OCI-LY7 (cell line): ENCODE data around the gene COL13A1. TPM values are rescaled to one million over a fixed set of nuclear protein-coding genes. Genes with fewer than 3 reads are reported as not detected.

Source experiments
- BruUV-seq: library from RNA; stranded (reverse); fragments of 400-500 nt; replicated peaks from 2 replicates; lab custom pipeline; 2021; lab: Mats Ljungman, UMichigan
- CTCF ChIA-PET: fragments of 300-600 bp; sonication (Branson Sonifier 250); formaldehyde crosslinking; loops from one replicate; lab custom pipeline; 2022; ENCODE audit warnings: antibody characterized with exemption; ENCODE audit not compliant: unreplicated experiment; lab: Charles Lee
- POLR2A ChIA-PET: fragments of 300-600 bp; sonication (Branson Sonifier 250); formaldehyde crosslinking; loops from one replicate; lab custom pipeline; 2022; ENCODE audit warnings: antibody characterized with exemption; lab: Charles Lee
- DNase-seq: peaks from one replicate; pipeline ENCODE4 v3.0.0-alpha.2; 2015; ENCODE audit warnings: low spot score
- H2AFZ ChIP-seq: fragments of 200-600 bp; sonication (generic), shearing (Covaris generic); 2 replicates; pipeline ENCODE4 v1.6.1; 2014; ENCODE audit warnings: mild to moderate bottlenecking, antibody characterized with exemption, low read length, moderate library complexity
- H3K27ac ChIP-seq: fragments of 200-600 bp; sonication (generic); 2 replicates; pipeline ENCODE4 v1.5.1; 2014; ENCODE audit warnings: mixed run types, low read depth, mild to moderate bottlenecking, moderate library complexity, low read length, inconsistent platforms; ENCODE audit not compliant: poor library complexity, severe bottlenecking
- H3K36me3 ChIP-seq: fragments of 200-600 bp; sonication (generic); 2 replicates; pipeline ENCODE4 v1.6.1; 2014; ENCODE audit warnings: mild to moderate bottlenecking, antibody characterized with exemption, low read length, moderate library complexity, mixed read lengths; ENCODE audit not compliant: insufficient read depth
- H3K4me1 ChIP-seq: fragments of 200-600 bp; sonication (generic); 2 replicates; pipeline ENCODE4 v1.5.1; 2014; ENCODE audit warnings: mild to moderate bottlenecking, low read length; ENCODE audit not compliant: insufficient read depth, poor library complexity, severe bottlenecking
- H3K4me2 ChIP-seq: fragments of 200-600 bp; sonication (generic); 2 replicates; pipeline ENCODE4 v1.6.1; 2014; ENCODE audit warnings: mild to moderate bottlenecking, low read length
- H3K4me3 ChIP-seq: fragments of 200-600 bp; sonication (generic); 2 replicates; pipeline ENCODE4 v1.5.1; 2014; ENCODE audit warnings: mild to moderate bottlenecking, low read depth, low read length; ENCODE audit not compliant: poor library complexity, severe bottlenecking
- H3K79me2 ChIP-seq: fragments of 200-600 bp; sonication (generic); 2 replicates; pipeline ENCODE4 v1.6.1; 2016; ENCODE audit warnings: low read depth, mild to moderate bottlenecking, low read length, moderate library complexity, mixed read lengths; ENCODE audit not compliant: insufficient read depth
- H3K9me2 ChIP-seq: fragments of 200-600 bp; sonication (generic); 2 replicates; pipeline ENCODE4 v1.6.1; 2016; ENCODE audit warnings: mild to moderate bottlenecking, low read length, mixed read lengths; ENCODE audit not compliant: insufficient read depth
- H3K9me3 ChIP-seq: fragments of 200-600 bp; sonication (generic); 2 replicates; pipeline ENCODE4 v1.6.1; 2014; ENCODE audit warnings: mild to moderate bottlenecking, mixed run types, low read length, mixed read lengths
- H4K20me1 ChIP-seq: fragments of 200-600 bp; sonication (generic); 2 replicates; pipeline ENCODE4 v1.6.1; 2014; ENCODE audit warnings: mild to moderate bottlenecking, antibody characterized with exemption, low read length, moderate library complexity, mixed read lengths; ENCODE audit not compliant: insufficient read depth
- CTCF ChIP-seq: fragments of 200-600 bp; sonication (generic); conservative IDR thresholded peaks from 2 replicates; pipeline ENCODE4 v1.5.1; 2014; ENCODE audit warnings: mild to moderate bottlenecking, antibody characterized with exemption, low read length, moderate library complexity, mixed read lengths
- EZH2phosphoT487 ChIP-seq: fragments of 200-600 bp; sonication (generic); IDR thresholded peaks from 2 replicates; pipeline ENCODE4 v1.6.1; 2018; ENCODE audit warnings: low read depth, borderline replicate concordance, mild to moderate bottlenecking, mixed run types, antibody characterized with exemption, low read length, moderate library complexity, mixed read lengths
- intact Hi-C: fragments of 100-400 bp; cut with micrococcal nuclease; formaldehyde crosslinking; loops from one replicate; pipeline ENCODE4 v1.10.0; 2022; ENCODE audit not compliant: unreplicated experiment
- total RNA-seq, 2 experiments: library from RNA; depleted of rRNA in 1 of 2; stranded (reverse); fragments of >200 nt in 1 of 2; shearing (Covaris generic) in 1 of 2; gene quantifications; 2 replicates each; pipeline ENCODE4 v1.2.3, GENCODE V29; 2014 to 2022

Gene COL13A1
- total RNA-seq, 2 experiments from 2014 or later = 0.06 TPM; not detected in 1

GRCh38 chr10:69974551-69975155 is 172.9 kb downstream of the COL13A1 start:
- BruUV-seq = no TSS peak
- H3K9me2 ChIP-seq = no peaks in the 10 kb centered on the region
- TF ChIP-seq EZH2phosphoT487 (no peak), CTCF (no peak)
- H3K4me1 ChIP-seq = no peaks in the 10 kb centered on the region
- intact Hi-C loops = no loop called here
- DNase-seq = no peak
- CTCF ChIA-PET = no interaction called here
- POLR2A ChIA-PET = interaction anchor here (1.1 kb wide), 1 partner anchor 15 kb away, joined by 3 read pairs; no protein-coding TSS in a partner anchor
- no peak overlapping the region for H3K4me2 ChIP-seq
- no peak overlapping the region for H3K4me3 ChIP-seq
- H3K27ac ChIP-seq = no peak overlapping the region
- H3K9me3 ChIP-seq = no peaks in the 10 kb centered on the region
- H3K36me3 ChIP-seq = no peaks in the 10 kb centered on the region
- H3K79me2 ChIP-seq = no peaks in the 10 kb centered on the region
- H4K20me1 ChIP-seq = no peaks in the 10 kb centered on the region
- H2AFZ ChIP-seq = no peak overlapping the region

- H4K20me1 ChIP-seq = no peaks in the 10 kb centered on the region
- no peak overlapping the region for H3K4me2 ChIP-seq
- H3K4me3 ChIP-seq = no peak overlapping the region
- no peaks in the 10 kb centered on the region for H3K4me1 ChIP-seq
- no peak overlapping the region for H3K27ac ChIP-seq
- no peaks in the 10 kb centered on the region for H3K9me2 ChIP-seq
- no peak overlapping the region for H2AFZ ChIP-seq
- no peak for TF ChIP-seq CTCF
- TF ChIP-seq EZH2phosphoT487 = no peak
- no peaks in the 10 kb centered on the region for H3K9me3 ChIP-seq
- no peaks in the 10 kb centered on the region for H3K79me2 ChIP-seq
- no peak for DNase-seq
- intact Hi-C loops = no loop called here
- ChIA-PET CTCF (no interaction called here), POLR2A (no interaction called here)
- no TSS peak for BruUV-seq
- H3K36me3 ChIP-seq = no peaks in the 10 kb centered on the region
Measured at GRCh38 chr10:69976795-69977546, 175.3 kb downstream of the COL13A1 start.

- H3K9me2 ChIP-seq = no peaks in the 10 kb centered on the region
Measured at GRCh38 chr10:69979174-69979573, 177.5 kb downstream of the COL13A1 start.

More at GRCh38 chr10:69979174-69979573, 177.5 kb downstream of the COL13A1 start:
- H3K36me3 ChIP-seq = no peaks in the 10 kb centered on the region
- H3K4me2 ChIP-seq = no peak overlapping the region
- H3K4me3 ChIP-seq = no peak overlapping the region
- ChIA-PET CTCF (no interaction called here), POLR2A (no interaction called here)
- H3K9me3 ChIP-seq = no peaks in the 10 kb centered on the region
- H4K20me1 ChIP-seq = no peaks in the 10 kb centered on the region
- no peaks in the 10 kb centered on the region for H3K79me2 ChIP-seq
- H3K4me1 ChIP-seq = no peaks in the 10 kb centered on the region
- no TSS peak for BruUV-seq
- H3K27ac ChIP-seq = no peak overlapping the region
- H2AFZ ChIP-seq = no peak overlapping the region
- no peak for TF ChIP-seq EZH2phosphoT487
- TF ChIP-seq CTCF = no peak
- no peak for DNase-seq
- intact Hi-C loops = no loop called here
